ENCODE results near the gene CACNA1E.
"Not testable (repeated sequence)": the region's sequence is repeated elsewhere in the genome, so short reads cannot be mapped to it uniquely, and the experiment has no call there.

Gene CACNA1E

GRCh38 chr1:181817091-181817490 lies 333.8 kb downstream of the CACNA1E start:
- no peak for DNase-seq

DNA sequence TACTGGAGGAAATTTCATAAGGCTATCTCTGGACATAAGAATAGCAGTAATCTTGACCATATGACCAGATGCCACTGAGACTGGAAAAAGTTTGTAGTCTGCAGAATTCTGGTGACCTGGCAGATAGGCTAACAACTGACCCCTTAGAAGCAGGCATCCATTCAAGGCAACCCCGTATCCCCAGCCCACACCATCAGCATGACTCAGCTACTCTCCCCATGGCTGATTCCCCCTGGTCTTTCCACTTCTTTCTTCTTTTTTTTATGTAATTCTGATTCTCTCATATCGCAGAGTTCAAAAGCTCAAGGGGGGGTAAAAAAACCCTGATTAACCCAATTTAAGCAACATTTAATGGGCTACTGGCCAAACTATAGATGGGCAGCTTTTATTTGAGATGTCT lies 335.1 kb downstream of the CACNA1E start:
- DNase-seq, result no peak

DNA sequence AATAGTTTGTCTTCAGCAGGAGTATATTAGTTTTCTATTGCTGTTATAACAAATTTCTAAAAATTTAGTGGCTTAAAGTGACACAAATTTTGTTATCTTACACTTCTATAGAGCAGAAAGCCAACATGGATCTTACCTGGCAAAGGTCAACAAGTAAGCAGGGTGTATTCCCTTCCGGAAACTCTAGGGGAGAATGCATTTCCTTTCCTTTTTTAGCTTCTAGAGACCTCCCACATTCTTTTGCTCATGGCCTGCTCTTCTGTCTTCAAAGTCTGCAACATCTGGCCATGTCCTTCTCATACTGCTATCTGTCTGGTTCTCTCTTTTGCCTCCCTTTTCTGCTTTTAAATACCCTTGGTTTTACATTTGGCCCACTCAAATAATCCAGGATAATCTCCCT lies 335.6 kb downstream of the CACNA1E start:
- DNase-seq, result no peak

DNA sequence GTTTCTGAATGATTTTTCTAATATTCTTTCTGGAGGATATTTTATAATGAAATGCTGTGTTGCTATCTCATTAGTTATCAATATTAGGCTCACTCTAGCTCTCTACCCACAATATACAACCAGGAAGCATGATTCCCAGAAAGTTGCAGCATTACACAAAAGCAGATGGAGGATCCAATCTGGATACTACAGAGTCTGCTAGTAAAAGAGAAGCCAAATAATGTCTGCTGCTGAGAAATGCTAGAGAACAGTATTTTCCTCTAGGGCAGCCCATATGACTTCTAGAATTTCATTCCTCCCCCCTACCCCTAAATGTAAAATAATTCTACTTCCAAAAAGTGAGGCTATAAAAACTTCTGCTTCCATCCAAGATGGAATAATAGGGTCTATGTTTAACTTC lies 338.4 kb downstream of the CACNA1E start:
- no peak for DNase-seq

GRCh38 chr1:181832173-181832880 lies 349.0 kb downstream of the CACNA1E start:
- DNase-seq, result not testable (repeated sequence)

- DNase-seq, result no peak
Observed at GRCh38 chr1:181846001-181846645, 362.8 kb downstream of the CACNA1E start.

GRCh38 chr1:181846681-181847080 lies 363.4 kb downstream of the CACNA1E start:
- DNase-seq, result no peak

GRCh38 chr1:181849071-181849470 lies 365.8 kb downstream of the CACNA1E start:
- DNase-seq, result no peak

DNA sequence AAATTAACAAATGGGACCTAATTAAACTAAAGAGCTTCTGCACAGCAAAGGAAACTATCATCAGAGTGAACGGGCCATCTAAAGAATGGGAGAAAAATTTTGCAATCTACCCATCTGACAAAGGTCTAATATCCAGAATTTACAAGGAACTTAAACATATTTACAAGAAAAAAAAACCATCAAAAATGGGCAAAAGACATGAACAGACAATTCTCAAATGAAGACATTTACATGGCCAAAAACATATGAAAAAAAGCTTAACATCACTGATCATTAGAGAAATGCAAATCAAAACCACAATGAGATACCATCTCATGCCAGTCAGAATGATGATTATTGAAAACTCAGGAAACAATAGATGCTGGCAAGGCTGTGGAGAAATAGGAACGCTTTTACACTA lies 370.9 kb downstream of the CACNA1E start:
- DNase-seq, result not testable (repeated sequence)

GRCh38 chr1:181855380-181855779 lies 372.1 kb downstream of the CACNA1E start:
- no peak for DNase-seq
